Right cardiac atrium (tissue), 5 donors: ENCODE measurements around the gene SPACA5B. TPM values are rescaled to one million over a fixed set of nuclear protein-coding genes. Genes with fewer than 3 reads are reported as not detected.

ENCODE experiments used
- polyA plus RNA-seq: library from polyadenylated mRNA; stranded (reverse); fragments of 200-250 nt; gene quantifications from one replicate; pipeline ENCODE4 v1.2.3, GENCODE V29; 2013
- total RNA-seq, 4 donors: library from RNA; stranded (reverse); fragmentation: NEBNext Ultra II Directional; extraction: Animal tissue kit (Norgen Biotek cat#: 25700); gene quantifications; one replicate each; pipeline ENCODE4 v1.2.1, GENCODE V29; 2021
- donor health status: healthy with polysubstance abuse.
- donor health status: DM: no; HTN: yes; CAD: no.
- donor health status: DM: no; HTN: no; CAD: no.
- donor health status: DM: no; HTN: yes; CAD: no; lungs with severe emphysema.
- donor health status: DM: yes; HTN: yes; CAD: no.

The SPACA5B gene
- total and polyA plus RNA-seq, 5 donors: not detected

Other genes with a start within 250 kb of the SPACA5B start
- gene ZNF182, start 126.6 kb upstream of the SPACA5B start, total RNA-seq: 1 to 10 TPM; 2.7 to 4.4 (median 3.6) TPM
- 1.9 TPM for gene ZNF182, start 126.6 kb upstream of the SPACA5B start, polyA plus RNA-seq
- not detected for gene SPACA5, start 123.6 kb upstream of the SPACA5B start, total RNA-seq
- not detected for gene SPACA5, start 123.6 kb upstream of the SPACA5B start, polyA plus RNA-seq
- 1 to 10 TPM; 2.7 to 3.7 (median 3.0) TPM for gene ZNF630, start 59.0 kb upstream of the SPACA5B start, total RNA-seq
- 2.3 TPM for gene ZNF630, start 59.0 kb upstream of the SPACA5B start, polyA plus RNA-seq
- gene SSX5, start 66.2 kb downstream of the SPACA5B start, total RNA-seq: not detected
- gene SSX5, start 66.2 kb downstream of the SPACA5B start, polyA plus RNA-seq: not detected
- not detected for gene SSX1, start 124.8 kb downstream of the SPACA5B start, total RNA-seq
- not detected for gene SSX1, start 124.8 kb downstream of the SPACA5B start, polyA plus RNA-seq
- gene SSX3, start 226.1 kb downstream of the SPACA5B start, total RNA-seq: not detected
- gene SSX3, start 226.1 kb downstream of the SPACA5B start, polyA plus RNA-seq: not detected